Stimulated activated CD8-positive, alpha-beta memory T cell treated with anti-CD3 and anti-CD28 coated beads, Interleukin-4, amount 100 ng/mL, for 48 hours (primary cell): ENCODE results near the gene GPX5.
"Not testable (repeated sequence)": the region's sequence is repeated elsewhere in the genome, so short reads cannot be mapped to it uniquely, and the experiment has no call there.

Experiments used
- DNase-seq: peaks from one replicate; pipeline ENCODE4 v3.0.0-alpha.2; 2020

Gene GPX5

GRCh38 chr6:28525496-28526039, at the start of gene GPX5:
Gene GPX5, plus strand, starts transcription at chr6:28525881. Its CDS starts 133 bp downstream, at chr6:28526014.
- peak; percentile 35 for DNase-seq

GRCh38 chr6:28478518-28478917, 47.2 kb upstream of the GPX5 start:
- no peak for DNase-seq

GRCh38 chr6:28480253-28480932, 45.3 kb upstream of the GPX5 start:
- no peak for DNase-seq

- no peak for DNase-seq
Observed at GRCh38 chr6:28485482-28485881, 40.2 kb upstream of the GPX5 start.

- no peak for DNase-seq
Observed at GRCh38 chr6:28486533-28486932, 39.1 kb upstream of the GPX5 start.

GRCh38 chr6:28486988-28487742, 38.5 kb upstream of the GPX5 start:
- DNase-seq, result no peak

- peak; percentile 74 for DNase-seq
Observed at GRCh38 chr6:28488916-28489365, 36.7 kb upstream of the GPX5 start.

- DNase-seq, result peak; percentile 68
Observed at GRCh38 chr6:28489366-28490204, 36.1 kb upstream of the GPX5 start.

- DNase-seq, result peak; percentile 34
Observed at GRCh38 chr6:28490205-28490890, 35.3 kb upstream of the GPX5 start.

GRCh38 chr6:28491984-28492317, 33.7 kb upstream of the GPX5 start:
- DNase-seq, result no peak

GRCh38 chr6:28496099-28496779, 29.4 kb upstream of the GPX5 start:
- DNase-seq, result no peak

- DNase-seq, result no peak
Observed at GRCh38 chr6:28497306-28497705, 28.4 kb upstream of the GPX5 start.

- DNase-seq, result no peak
Observed at GRCh38 chr6:28497893-28498292, 27.8 kb upstream of the GPX5 start.

GRCh38 chr6:28501259-28501658, 24.4 kb upstream of the GPX5 start:
- DNase-seq, result no peak

GRCh38 chr6:28502136-28502535, 23.5 kb upstream of the GPX5 start:
- not testable (repeated sequence) for DNase-seq

GRCh38 chr6:28502709-28503305, 22.9 kb upstream of the GPX5 start:
- not testable (repeated sequence) for DNase-seq

GRCh38 chr6:28505733-28506132, 19.9 kb upstream of the GPX5 start:
- DNase-seq, result no peak

- DNase-seq, result no peak
Observed at GRCh38 chr6:28506807-28507475, 18.7 kb upstream of the GPX5 start.

- no peak for DNase-seq
Observed at GRCh38 chr6:28511628-28512300, 13.9 kb upstream of the GPX5 start.

GRCh38 chr6:28512387-28512786, 13.3 kb upstream of the GPX5 start:
- DNase-seq, result not testable (repeated sequence)
